GM12878 (cell line): ENCODE results near the gene SPR. TPM values are rescaled to one million over a fixed set of nuclear protein-coding genes. Genes with fewer than 3 reads are reported as not detected.

ENCODE experiments used
- ASH2L ChIP-seq: fragments of 300-600, 200-600 bp; sonication (generic); IDR thresholded peaks from 2 replicates; pipeline ENCODE4 v1.6.1; 2017; ENCODE audit warnings: low read depth, mild to moderate bottlenecking, borderline replicate concordance
- ATF3 ChIP-seq: IDR thresholded peaks from 2 replicates; pipeline ENCODE4 v1.6.1; 2011; ENCODE audit warnings: low read depth, mild to moderate bottlenecking, low read length, moderate library complexity, borderline replicate concordance; ENCODE audit errors: extremely low read depth
- BCL11A ChIP-seq: IDR thresholded peaks from 2 replicates; pipeline ENCODE4 v1.6.1; 2011; ENCODE audit warnings: low read depth, low read length
- IKZF2 ChIP-seq, 2 experiments: fragments of 450-650 bp; IDR thresholded peaks; 2 replicates each; pipeline ENCODE4 v1.6.1; 2017; ENCODE audit warnings: mild to moderate bottlenecking in 2 of 2, moderate library complexity in 2 of 2
- IRF4 ChIP-seq: IDR thresholded peaks from 2 replicates; pipeline ENCODE4 v1.6.1; 2011; ENCODE audit warnings: low read depth, low read length
- KAT2A ChIP-seq: conservative IDR thresholded peaks from 2 replicates; pipeline ENCODE4 v1.6.1; 2011; ENCODE audit warnings: low read depth, low read length; ENCODE audit not compliant: control insufficient read depth
- KLF5 ChIP-seq: fragments of 450-650 bp; IDR thresholded peaks from 2 replicates; pipeline ENCODE4 v1.6.1; 2014; ENCODE audit warnings: mild to moderate bottlenecking; ENCODE audit not compliant: partially characterized antibody
- MXI1 ChIP-seq: fragments of 150-350 bp; IDR thresholded peaks from 2 replicates; pipeline ENCODE4 v1.6.1; 2011; ENCODE audit warnings: low read depth, mild to moderate bottlenecking, inconsistent platforms, low read length, improper control_type of control experiment
- POLR2AphosphoS5 ChIP-seq: IDR thresholded peaks from 2 replicates; pipeline ENCODE4 v1.6.1; 2011; ENCODE audit warnings: mild to moderate bottlenecking, low read length, inconsistent platforms
- SIX5 ChIP-seq: IDR thresholded peaks from 2 replicates; pipeline ENCODE4 v1.6.1; 2011; ENCODE audit warnings: mild to moderate bottlenecking, low read depth, low read length, moderate library complexity; ENCODE audit not compliant: severe bottlenecking
- ZBTB11 ChIP-seq: fragments of 450-650 bp; formaldehyde crosslinking; IDR thresholded peaks from 2 replicates; pipeline ENCODE4 v1.5.0; 2022; ENCODE audit warnings: mild to moderate bottlenecking, missing genetic modification characterization
- ZNF622 ChIP-seq: fragments of 450-650 bp; IDR thresholded peaks from 2 replicates; pipeline ENCODE4 v1.6.1; 2017; ENCODE audit warnings: mild to moderate bottlenecking, inconsistent platforms
- ZNF687 ChIP-seq: fragments of 450-650 bp; IDR thresholded peaks from 2 replicates; pipeline ENCODE4 v1.6.1; 2017; ENCODE audit warnings: mild to moderate bottlenecking, moderate library complexity
- polyA plus RNA-seq, 11 experiments: library from polyadenylated mRNA; depleted of rRNA in 4 of 11; unstranded in 6 of 11; stranded (reverse) in 5 of 11; fragments of >200 nt; fragmentation: Nextera tagmentation in 4 of 11; fragmentation: Illumina TruSeq in 1 of 11; extraction: Ambion mirVana in 4 of 11; extraction: Trizol in 1 of 11; gene quantifications; 1 replicate in 1 of 11; 2 replicates in 10 of 11; pipeline versions ENCODE4 v1.2.1 to v1.2.3, GENCODE V29; 2011 to 2016; ENCODE audit warnings: inconsistent platforms in 2 of 11, missing spikeins in 2 of 11, low read depth in 1 of 11
- total RNA-seq, 4 experiments: library from RNA; depleted of rRNA in 3 of 4; stranded (reverse); fragments of >200 nt in 3 of 4; fragmentation: Illumina TruSeq in 1 of 4; extraction: Trizol in 1 of 4; gene quantifications; 2 replicates each; pipeline versions ENCODE4 v1.2.1 to v1.2.3, GENCODE V29; 2013 to 2021
- TF ChIP-seq, protein P1 (sequence below): IDR thresholded peaks from 2 replicates; pipeline ENCODE4 v1.6.1; 2011; ENCODE audit warnings: low read depth, low read length, improper control_type of control experiment, borderline replicate concordance
- TF ChIP-seq, protein P2 (sequence below): fragments of 450-650 bp; IDR thresholded peaks from 2 replicates; pipeline ENCODE4 v1.6.1; 2016; ENCODE audit warnings: mild to moderate bottlenecking, moderate library complexity, borderline replicate concordance

Gene SPR
- total and polyA plus RNA-seq, 10 of the 15 experiments (the other 5 are each of a cell fraction or from before 2014, with no cell fraction given): 0.68 to 7.8 (median 2.5) TPM

- TF ChIP-seq ZNF687: no peak; the same call in 1 of the 2 replicates
- no peak for TF ChIP-seq IRF4
- no peak for TF ChIP-seq KAT2A
- TF ChIP-seq MXI1: no peak; the same call in 1 of the 2 replicates
- TF ChIP-seq, protein P1, sequence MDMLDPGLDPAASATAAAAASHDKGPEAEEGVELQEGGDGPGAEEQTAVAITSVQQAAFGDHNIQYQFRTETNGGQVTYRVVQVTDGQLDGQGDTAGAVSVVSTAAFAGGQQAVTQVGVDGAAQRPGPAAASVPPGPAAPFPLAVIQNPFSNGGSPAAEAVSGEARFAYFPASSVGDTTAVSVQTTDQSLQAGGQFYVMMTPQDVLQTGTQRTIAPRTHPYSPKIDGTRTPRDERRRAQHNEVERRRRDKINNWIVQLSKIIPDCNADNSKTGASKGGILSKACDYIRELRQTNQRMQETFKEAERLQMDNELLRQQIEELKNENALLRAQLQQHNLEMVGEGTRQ: no peak
- TF ChIP-seq, protein P2, sequence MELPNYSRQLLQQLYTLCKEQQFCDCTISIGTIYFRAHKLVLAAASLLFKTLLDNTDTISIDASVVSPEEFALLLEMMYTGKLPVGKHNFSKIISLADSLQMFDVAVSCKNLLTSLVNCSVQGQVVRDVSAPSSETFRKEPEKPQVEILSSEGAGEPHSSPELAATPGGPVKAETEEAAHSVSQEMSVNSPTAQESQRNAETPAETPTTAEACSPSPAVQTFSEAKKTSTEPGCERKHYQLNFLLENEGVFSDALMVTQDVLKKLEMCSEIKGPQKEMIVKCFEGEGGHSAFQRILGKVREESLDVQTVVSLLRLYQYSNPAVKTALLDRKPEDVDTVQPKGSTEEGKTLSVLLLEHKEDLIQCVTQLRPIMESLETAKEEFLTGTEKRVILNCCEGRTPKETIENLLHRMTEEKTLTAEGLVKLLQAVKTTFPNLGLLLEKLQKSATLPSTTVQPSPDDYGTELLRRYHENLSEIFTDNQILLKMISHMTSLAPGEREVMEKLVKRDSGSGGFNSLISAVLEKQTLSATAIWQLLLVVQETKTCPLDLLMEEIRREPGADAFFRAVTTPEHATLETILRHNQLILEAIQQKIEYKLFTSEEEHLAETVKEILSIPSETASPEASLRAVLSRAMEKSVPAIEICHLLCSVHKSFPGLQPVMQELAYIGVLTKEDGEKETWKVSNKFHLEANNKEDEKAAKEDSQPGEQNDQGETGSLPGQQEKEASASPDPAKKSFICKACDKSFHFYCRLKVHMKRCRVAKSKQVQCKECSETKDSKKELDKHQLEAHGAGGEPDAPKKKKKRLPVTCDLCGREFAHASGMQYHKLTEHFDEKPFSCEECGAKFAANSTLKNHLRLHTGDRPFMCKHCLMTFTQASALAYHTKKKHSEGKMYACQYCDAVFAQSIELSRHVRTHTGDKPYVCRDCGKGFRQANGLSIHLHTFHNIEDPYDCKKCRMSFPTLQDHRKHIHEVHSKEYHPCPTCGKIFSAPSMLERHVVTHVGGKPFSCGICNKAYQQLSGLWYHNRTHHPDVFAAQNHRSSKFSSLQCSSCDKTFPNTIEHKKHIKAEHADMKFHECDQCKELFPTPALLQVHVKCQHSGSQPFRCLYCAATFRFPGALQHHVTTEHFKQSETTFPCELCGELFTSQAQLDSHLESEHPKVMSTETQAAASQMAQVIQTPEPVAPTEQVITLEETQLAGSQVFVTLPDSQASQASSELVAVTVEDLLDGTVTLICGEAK: peak; percentile 37; the same call in 1 of the 2 replicates
- TF ChIP-seq KLF5: peak; percentile 42
- TF ChIP-seq ZBTB11 (CRISPR knock-in tag): no peak
- TF ChIP-seq IKZF2 (IDR thresholded peaks at IDR 0.05): peak; percentile 53 to 59; a peak in 2 of 4 replicates
- TF ChIP-seq ATF3: no peak
- no peak for TF ChIP-seq SIX5
- TF ChIP-seq ZNF622: no peak
- TF ChIP-seq ASH2L: no peak
- 0 out of 2 replicates have a peak, but pooled peaks have one; percentile 36 for TF ChIP-seq BCL11A
- 0 out of 2 replicates have a peak, but pooled peaks have one; percentile 13 for TF ChIP-seq POLR2AphosphoS5
Observed at GRCh38 chr2:72915907-72916742, 28.9 kb downstream of the SPR start (continued).
